ENCODE data around the gene CEP72.
"Not testable (repeated sequence)": the region's sequence is repeated elsewhere in the genome, so short reads cannot be mapped to it uniquely, and the experiment has no call there.

CEP72 gene

GRCh38 chr5:611731-612486 is at the start of gene CEP72:
CEP72 (plus strand) TSS chr5:612340; CDS start chr5:612362, 22 bp downstream.
- peak; percentile 45 for DNase-seq

DNA sequence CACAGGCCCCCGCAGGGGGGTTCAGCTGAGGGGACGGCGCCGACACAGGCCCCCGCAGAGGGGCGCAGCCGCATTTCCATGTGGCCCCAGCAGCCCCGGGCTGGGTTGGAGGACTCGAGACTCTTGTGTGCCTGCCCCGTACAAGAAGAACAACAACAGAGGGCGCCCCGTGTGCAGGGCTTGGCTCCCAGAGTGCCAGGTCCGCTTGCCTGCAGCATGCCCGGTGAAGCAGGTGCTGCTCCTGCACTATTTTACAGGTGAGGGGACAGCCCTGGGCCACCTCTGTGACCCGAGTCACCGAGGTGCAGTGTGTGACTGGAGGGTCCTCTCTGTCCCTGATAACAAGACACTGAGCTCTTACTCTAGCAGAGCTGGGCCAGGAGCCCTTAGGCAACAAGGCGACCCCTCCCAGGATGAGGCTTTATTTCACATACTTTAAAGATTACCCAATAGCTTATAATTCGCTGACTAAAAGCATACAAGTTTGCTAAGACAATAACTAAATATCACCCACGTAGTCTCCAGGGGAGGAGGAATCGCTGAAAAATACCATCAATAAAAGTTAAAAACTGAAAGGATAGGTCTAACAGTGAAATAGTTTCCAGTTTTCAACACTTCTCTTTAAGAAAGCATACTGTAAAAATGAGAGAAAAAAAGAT is 46.2 kb upstream of the CEP72 start:
- DNase-seq = no peak

DNA sequence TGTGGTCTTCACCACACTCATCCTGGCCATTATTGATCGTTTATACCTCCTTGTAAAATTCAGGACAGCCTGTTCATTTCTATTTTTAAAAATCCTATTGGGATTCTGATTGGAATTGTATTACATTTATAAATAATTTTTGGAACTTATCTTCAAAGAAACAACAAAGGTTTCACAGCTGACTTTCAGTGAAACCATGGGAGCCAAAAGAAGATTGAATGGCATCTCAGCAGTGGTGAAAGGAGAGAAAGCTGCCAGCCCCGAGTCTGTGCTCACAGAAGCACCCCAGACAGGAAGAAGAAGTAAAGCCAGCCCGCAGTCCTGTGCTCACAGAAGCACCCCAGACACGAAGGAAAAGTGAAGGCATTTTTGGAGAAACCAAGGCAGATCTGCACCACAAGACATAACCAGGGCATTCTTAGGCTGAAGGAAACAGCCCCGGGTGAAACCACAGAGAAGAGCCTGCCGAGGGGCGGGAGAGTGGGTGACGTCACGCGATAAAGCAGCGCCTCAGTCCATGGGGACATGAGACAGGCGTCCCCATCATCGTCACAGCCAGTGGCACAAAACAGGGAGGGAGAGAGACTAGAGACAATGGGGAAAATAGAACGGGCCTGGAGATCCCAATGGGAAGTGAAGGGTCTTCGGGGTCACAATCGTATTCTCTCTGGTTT is 45.4 kb upstream of the CEP72 start:
- no peak for DNase-seq

- DNase-seq = no peak
These were observed 44.5 kb upstream of the CEP72 start for GRCh38 chr5:567664-568060.

- DNase-seq = no peak
These were observed 43.9 kb upstream of the CEP72 start for GRCh38 chr5:568061-568781.

DNA sequence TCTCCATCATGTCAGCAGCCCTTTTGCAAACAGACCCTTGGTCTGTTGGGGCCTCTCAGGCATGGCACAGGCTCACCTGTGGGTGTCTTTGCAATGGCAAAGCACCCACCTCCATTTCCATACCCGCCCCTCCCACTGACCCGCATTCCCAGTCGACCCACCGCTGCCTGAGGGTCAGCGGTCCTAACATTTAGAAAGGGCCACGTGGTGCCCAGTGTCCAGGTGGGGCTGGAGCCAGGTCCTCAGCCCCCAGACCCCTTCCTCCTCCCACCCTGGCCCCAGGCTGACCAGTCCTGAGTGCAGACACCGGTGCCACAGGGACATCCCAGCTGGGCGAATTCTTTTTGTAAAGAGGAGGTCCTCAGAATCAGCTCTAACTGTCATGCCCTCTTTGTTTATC is 43.3 kb upstream of the CEP72 start:
- DNase-seq = no peak

DNA sequence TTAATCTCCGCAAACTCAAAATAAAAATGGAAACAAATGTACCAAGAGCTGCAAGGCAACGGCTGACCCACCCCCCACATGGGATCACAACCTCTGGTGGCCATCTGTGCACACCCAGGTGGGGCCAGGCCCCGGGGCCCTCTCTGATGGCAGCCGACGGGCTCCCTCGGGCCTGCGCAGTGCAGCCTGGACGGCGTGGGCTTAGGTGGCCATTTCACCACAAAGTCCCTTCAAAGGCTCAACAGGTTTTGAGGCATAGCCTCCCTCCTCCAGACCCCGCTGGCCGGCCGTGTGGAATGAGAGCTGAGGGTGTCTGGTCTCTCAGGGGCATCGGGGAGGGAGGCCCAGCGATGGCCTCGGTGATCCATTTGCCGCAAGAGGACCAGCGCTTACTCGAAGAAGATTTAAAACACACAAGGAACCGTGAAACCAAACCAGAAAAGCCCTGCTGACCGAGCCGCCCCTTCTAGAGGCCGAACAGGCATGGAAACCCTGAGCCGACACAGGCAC is 42.7 kb upstream of the CEP72 start:
- no peak for DNase-seq

DNA sequence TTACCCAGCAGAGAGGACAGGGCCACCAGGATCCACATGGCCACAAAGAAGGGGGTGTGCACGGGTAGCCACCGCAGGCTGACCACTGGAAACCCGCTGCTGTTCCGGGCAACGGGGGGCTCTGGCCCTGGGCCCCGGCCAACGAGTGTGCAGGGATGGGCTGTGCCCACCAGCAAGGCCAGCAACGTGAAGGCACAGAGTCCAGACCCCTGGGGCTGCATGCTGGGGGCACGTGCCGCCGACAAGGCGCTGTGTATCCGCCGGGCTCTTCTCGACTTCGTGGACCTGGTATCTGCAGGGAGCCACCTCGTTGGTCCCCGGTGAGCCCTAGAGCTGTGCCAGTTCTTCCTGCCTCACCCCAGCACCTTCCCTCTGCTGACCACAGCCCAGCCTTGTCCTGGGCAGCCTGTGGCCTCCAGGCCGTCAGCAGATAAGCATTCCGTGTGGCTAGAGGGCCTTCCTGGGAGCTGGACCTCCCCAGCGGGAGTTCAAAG is 42.2 kb upstream of the CEP72 start:
- no peak for DNase-seq

GRCh38 chr5:570446-570845 is 41.7 kb upstream of the CEP72 start:
- DNase-seq = no peak

- no peak for DNase-seq
These were observed 41.3 kb upstream of the CEP72 start for GRCh38 chr5:570886-571285.

DNA sequence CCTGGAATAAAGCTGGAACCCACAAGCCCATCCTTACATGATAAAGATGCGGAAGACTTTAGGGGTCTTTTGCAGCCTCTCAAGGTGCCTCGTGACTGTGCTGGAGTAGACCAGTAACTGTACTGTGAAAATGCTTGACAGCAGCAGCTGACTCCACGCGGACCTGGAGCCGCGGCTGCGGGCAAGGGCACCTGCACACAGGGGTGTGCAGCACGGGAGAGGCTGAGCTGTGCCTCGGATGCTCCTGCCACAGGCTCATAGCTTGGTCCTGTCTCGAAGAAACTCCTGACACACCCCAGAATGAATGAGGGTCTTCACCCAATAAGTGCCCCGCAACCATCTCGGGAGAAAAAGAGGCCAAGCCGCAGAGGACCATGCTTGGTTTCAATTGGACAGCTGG is 40.3 kb upstream of the CEP72 start:
- no peak for DNase-seq

DNA sequence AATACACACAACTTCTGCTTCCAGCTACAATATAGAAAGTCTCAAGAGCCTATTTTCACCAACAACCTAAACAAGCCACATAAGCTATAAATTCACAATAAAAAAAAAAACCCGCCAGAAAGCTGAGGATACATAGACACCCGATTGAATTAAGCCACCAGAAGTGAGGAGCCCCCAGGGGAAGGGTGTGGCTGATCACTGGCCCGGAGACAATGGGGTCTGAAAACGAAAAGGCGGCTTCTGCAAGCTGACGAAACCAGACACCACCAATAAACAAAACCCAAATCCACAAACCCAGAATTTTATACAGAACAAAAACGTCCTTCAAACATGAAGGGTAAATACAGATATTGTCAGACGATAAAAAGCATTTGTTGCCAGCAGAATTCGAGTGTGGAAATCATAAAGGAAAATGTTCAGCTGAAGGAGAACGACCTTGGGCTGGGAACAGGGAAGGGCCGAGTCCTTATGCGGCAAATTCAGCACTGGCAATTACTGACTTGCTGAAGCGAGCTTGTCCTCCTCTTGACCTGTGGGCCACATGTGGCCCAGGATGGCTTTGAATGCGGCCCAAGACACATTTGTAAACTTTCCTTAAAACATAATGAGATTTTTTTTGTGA is 39.6 kb upstream of the CEP72 start:
- DNase-seq = peak; percentile 61

DNA sequence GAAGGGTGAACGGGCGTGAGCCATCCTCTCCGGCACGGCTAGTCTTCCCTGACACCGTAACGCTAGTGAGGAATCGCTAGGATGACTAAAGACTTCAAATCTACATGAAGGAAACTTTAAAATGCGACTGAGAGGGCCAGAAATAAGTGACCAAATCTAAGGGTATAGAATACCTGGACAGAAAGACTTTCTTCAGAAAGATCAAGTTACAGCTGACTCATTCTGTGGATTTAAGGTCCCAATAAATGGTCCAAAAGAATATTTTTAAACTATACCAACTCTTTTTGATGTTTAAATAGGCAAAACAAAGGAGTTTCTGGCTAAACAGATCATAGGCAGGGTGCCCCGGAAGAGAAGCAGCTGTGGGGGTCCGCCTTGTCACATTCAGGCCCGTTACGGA is 38.9 kb upstream of the CEP72 start:
- no peak for DNase-seq

DNA sequence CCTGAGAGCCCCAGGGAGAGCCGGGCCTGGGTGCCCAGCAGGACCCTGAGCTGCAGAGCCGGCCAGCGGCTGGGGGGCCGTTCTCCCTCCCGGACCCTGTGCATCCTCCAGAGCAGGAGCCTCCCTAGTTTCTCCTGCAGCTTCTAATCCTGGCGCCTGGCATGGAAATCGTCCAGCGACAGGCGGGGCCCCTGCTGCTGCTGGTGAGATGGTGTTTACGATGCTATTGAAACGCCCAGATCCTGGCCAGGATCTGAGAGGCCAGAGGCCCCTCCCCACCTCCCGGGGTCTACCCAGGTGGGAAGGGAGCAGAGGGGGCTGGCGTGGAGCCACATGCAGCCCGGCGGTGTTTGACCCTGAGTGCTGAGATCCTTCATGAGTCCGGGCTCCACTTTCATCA is 38.2 kb upstream of the CEP72 start:
- DNase-seq = no peak

DNA sequence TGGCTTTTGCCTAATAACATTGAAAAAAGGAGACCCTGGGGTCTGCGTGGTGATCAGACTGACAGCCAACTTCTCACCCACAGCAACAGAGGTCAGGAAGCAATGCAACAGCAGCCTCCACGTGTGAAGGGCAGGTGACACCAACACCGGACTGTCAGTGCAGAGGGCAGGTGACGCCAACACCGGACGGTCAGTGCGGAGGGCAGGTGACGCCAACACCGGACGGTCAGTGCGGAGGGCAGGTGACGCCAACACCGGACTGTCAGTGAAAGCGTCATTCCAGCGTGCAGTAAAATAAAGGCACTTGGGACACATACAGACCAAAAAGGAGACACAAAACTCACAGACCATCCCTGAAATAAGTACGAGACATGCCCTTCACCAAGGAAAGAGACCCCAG is 37.2 kb upstream of the CEP72 start:
- DNase-seq = no peak

- no peak for DNase-seq
These were observed 36.5 kb upstream of the CEP72 start for GRCh38 chr5:575636-576035.

GRCh38 chr5:577214-577613 is 34.9 kb upstream of the CEP72 start:
- DNase-seq = not testable (repeated sequence)

DNA sequence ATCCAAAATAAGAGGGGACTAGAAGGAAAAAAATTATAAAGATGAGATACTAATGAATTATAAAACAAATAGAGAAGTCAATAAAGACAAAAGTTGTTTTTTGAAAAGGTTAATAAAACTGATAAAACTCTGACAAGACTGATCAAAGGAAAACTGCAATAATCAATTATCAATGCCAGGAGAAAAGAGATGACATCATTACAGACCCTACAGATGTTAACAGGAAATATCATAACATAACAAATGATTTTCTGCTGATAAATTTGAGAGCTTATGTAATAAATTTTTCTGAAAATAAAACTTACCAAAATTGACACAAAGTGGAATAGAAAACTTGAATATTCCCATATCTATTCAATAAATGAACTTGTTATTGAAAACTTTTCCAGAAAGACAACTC is 34.3 kb upstream of the CEP72 start:
- no peak for DNase-seq

- no peak for DNase-seq
These were observed 32.9 kb upstream of the CEP72 start for GRCh38 chr5:579211-579610.

DNA sequence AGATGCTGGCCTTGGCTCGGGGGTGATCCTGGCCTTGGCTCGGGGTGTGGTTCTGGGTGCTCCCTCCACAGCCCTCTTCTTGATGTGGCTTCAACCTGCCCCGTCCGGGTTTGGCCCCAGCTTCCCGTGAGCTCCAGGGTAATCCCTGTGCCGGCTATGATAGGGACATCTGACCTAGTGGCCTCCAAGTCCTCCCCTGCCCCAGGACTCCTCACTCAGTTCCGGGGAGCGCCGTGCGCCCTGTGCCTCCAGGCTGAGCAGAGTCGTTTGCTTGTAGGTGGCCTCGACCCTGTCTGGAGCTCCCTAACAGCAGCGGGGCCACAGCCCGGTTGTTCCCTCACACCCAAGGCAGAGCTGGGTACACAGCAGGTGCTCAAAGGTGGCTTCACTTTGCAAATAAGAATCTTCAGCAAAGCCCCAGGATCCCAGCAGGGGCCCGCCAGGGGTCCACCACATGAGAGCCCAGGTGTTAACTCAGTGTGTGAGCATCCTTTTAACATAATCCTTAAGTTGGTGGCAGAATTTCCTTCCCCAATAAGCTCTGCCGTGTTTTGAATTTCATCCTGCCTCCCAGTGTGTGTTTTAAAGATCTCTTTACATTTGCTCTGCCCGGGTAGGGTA is 32.3 kb upstream of the CEP72 start:
- DNase-seq = no peak

DNA sequence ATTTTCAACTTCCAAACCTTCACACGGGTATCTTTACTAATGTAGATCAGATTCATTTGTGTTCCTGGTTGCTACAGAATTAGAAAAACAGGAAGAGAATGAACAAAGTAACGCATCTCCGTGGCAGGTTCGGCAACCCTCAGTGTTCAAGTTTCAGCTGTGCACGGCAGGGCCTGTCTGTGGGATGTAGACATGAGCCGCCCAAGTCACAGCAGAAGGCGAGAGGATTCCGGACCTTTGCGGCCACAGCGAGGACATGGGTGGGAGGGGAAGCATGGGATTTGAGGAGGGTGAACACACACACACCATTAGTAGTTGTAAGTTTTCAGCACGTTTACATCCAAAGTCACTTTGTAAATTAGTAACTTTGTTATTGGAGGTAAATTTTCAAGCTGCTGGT is 31.7 kb upstream of the CEP72 start:
- no peak for DNase-seq

GRCh38 chr5:581266-581665 is 30.9 kb upstream of the CEP72 start:
- no peak for DNase-seq

All from NCI-H2029 treated with DMSO at 0.1 percent for 48 hours (cell line).